H9 (cell line): ENCODE data around the gene CAB39L. TPM values are rescaled to one million over a fixed set of nuclear protein-coding genes. Genes with fewer than 3 reads are reported as not detected.

Source experiments
- DNase-seq: peaks from one replicate; pipeline ENCODE4 v3.0.0-alpha.2; 2017
- H2AFZ ChIP-seq: one replicate; pipeline ENCODE4 v1.6.1; 2013; ENCODE audit warnings: mild to moderate bottlenecking, low read length, control low read depth, moderate library complexity
- H2AK5ac ChIP-seq: 2 replicates; pipeline ENCODE4 v1.6.1; 2013; ENCODE audit warnings: low read length, control low read depth, mixed read lengths; ENCODE audit not compliant: insufficient read length
- H2BK120ac ChIP-seq: one replicate; pipeline ENCODE4 v1.6.1; 2013; ENCODE audit warnings: low read depth, mild to moderate bottlenecking, low read length, control low read depth, inconsistent platforms; ENCODE audit not compliant: poor library complexity, severe bottlenecking
- H2BK12ac ChIP-seq: 2 replicates; pipeline ENCODE4 v1.6.1; 2013; ENCODE audit warnings: low read length, control low read depth, mixed read lengths, low read depth; ENCODE audit not compliant: insufficient read length
- H2BK15ac ChIP-seq: 2 replicates; pipeline ENCODE4 v1.6.1; 2013; ENCODE audit warnings: low read depth, low read length, control low read depth
- H2BK20ac ChIP-seq: one replicate; pipeline ENCODE4 v1.6.1; 2013; ENCODE audit warnings: low read depth, mild to moderate bottlenecking, low read length, control low read depth, inconsistent platforms; ENCODE audit not compliant: poor library complexity, severe bottlenecking
- H2BK5ac ChIP-seq: 2 replicates; pipeline ENCODE4 v1.6.1; 2013; ENCODE audit warnings: low read length, control low read depth, mixed read lengths; ENCODE audit not compliant: insufficient read length
- H3K14ac ChIP-seq: 2 replicates; pipeline ENCODE4 v1.6.1; 2013; ENCODE audit warnings: low read length, control low read depth; ENCODE audit not compliant: insufficient read depth
- H3K18ac ChIP-seq: 2 replicates; pipeline ENCODE4 v1.6.1; 2013; ENCODE audit warnings: low read depth, mild to moderate bottlenecking, mixed read lengths, low read length, control low read depth; ENCODE audit not compliant: insufficient read length
- H3K23ac ChIP-seq: 2 replicates; pipeline ENCODE4 v1.6.1; 2013; ENCODE audit warnings: low read length, control low read depth, mixed read lengths, low read depth; ENCODE audit not compliant: insufficient read length
- H3K23me2 ChIP-seq: 2 replicates; pipeline ENCODE4 v1.6.1; 2013; ENCODE audit warnings: low read depth, mild to moderate bottlenecking, mixed read lengths, low read length, control low read depth; ENCODE audit not compliant: insufficient read length, poor library complexity, severe bottlenecking
- H3K27ac ChIP-seq: 2 replicates; pipeline ENCODE4 v1.5.1; 2013; ENCODE audit warnings: low read length, control low read depth, mixed read lengths, low read depth; ENCODE audit not compliant: insufficient read length
- H3K27me3 ChIP-seq: 2 replicates; pipeline ENCODE4 v1.6.1; 2013; ENCODE audit warnings: low read length, control low read depth, inconsistent platforms; ENCODE audit not compliant: insufficient read depth
- H3K4ac ChIP-seq: 2 replicates; pipeline ENCODE4 v1.6.1; 2013; ENCODE audit warnings: low read depth, mild to moderate bottlenecking, control low read depth, inconsistent platforms, low read length, moderate library complexity
- H3K4me1 ChIP-seq: 2 replicates; pipeline ENCODE4 v1.6.1; 2013; ENCODE audit warnings: low read length, control low read depth, inconsistent platforms; ENCODE audit not compliant: insufficient read depth
- H3K4me2 ChIP-seq: 2 replicates; pipeline ENCODE4 v1.6.1; 2013; ENCODE audit warnings: low read length, control low read depth, mixed read lengths; ENCODE audit not compliant: insufficient read length, insufficient read depth
- H3K56ac ChIP-seq: 2 replicates; pipeline ENCODE4 v1.6.1; 2013; ENCODE audit warnings: low read depth, mild to moderate bottlenecking, mixed read lengths, low read length, control low read depth; ENCODE audit not compliant: insufficient read length
- H3K79me1 ChIP-seq: 2 replicates; pipeline ENCODE4 v1.6.1; 2013; ENCODE audit warnings: low read depth, mild to moderate bottlenecking, moderate library complexity, low read length, control low read depth, inconsistent platforms; ENCODE audit not compliant: insufficient read depth, poor library complexity, severe bottlenecking
- H3K79me2 ChIP-seq: 2 replicates; pipeline ENCODE4 v1.6.1; 2013; ENCODE audit warnings: low read length, control low read depth, inconsistent platforms; ENCODE audit not compliant: insufficient read depth
- H3K9ac ChIP-seq: 2 replicates; pipeline ENCODE4 v1.6.1; 2013; ENCODE audit warnings: low read length, control low read depth, mixed read lengths; ENCODE audit not compliant: insufficient read length; ENCODE audit errors: extremely low read depth
- H3K9me3 ChIP-seq: one replicate; pipeline ENCODE4 v1.6.1; 2013; ENCODE audit warnings: low read depth, low read length, inconsistent platforms; ENCODE audit not compliant: control insufficient read depth
- H3T11ph ChIP-seq: one replicate; pipeline ENCODE4 v1.6.1; 2013; ENCODE audit warnings: mild to moderate bottlenecking, low read length, control low read depth, inconsistent platforms
- H4K20me1 ChIP-seq: one replicate; pipeline ENCODE4 v1.6.1; 2013; ENCODE audit not compliant: control insufficient read depth, insufficient read length, insufficient read depth
- H4K5ac ChIP-seq: 2 replicates; pipeline ENCODE4 v1.6.1; 2013; ENCODE audit warnings: low read depth, mild to moderate bottlenecking, mixed read lengths, low read length, control low read depth; ENCODE audit not compliant: insufficient read length
- H4K8ac ChIP-seq: replicated peaks from 2 replicates; pipeline ENCODE4 v1.6.1; 2013; ENCODE audit warnings: low read length, control low read depth, mixed read lengths, low read depth; ENCODE audit not compliant: insufficient read length
- H4K91ac ChIP-seq: 2 replicates; pipeline ENCODE4 v1.6.1; 2013; ENCODE audit warnings: low read depth, mild to moderate bottlenecking, moderate library complexity, mixed read lengths, low read length, control low read depth; ENCODE audit not compliant: insufficient read length
- H3K27ac Mint-ChIP-seq, 3 experiments: 2 replicates in 2 of 3; 3 replicates in 1 of 3; pipeline ENCODE4 v1.8.0; 2020 to 2021; ENCODE audit warnings: mixed read lengths in 3 of 3, mild to moderate bottlenecking in 1 of 3, moderate library complexity in 1 of 3
- H3K27me3 Mint-ChIP-seq: 2 replicates; pipeline ENCODE4 v1.8.0; 2021; ENCODE audit warnings: low read depth, mild to moderate bottlenecking, moderate library complexity, mixed read lengths
- H3K36me3 Mint-ChIP-seq, 3 experiments: 2 replicates in 2 of 3; 3 replicates in 1 of 3; pipeline ENCODE4 v1.8.0; 2020 to 2021; ENCODE audit warnings: low read depth in 3 of 3, mixed read lengths in 3 of 3; ENCODE audit not compliant: insufficient read depth in 1 of 3
- H3K4me1 Mint-ChIP-seq, 2 experiments: 2 replicates each; pipeline ENCODE4 v1.8.0; 2020; ENCODE audit warnings: mixed read lengths in 2 of 2
- H3K4me3 Mint-ChIP-seq, 2 experiments: 2 replicates in 1 of 2; 3 replicates in 1 of 2; pipeline ENCODE4 v1.8.0; 2020 to 2021; ENCODE audit warnings: mild to moderate bottlenecking in 2 of 2, mixed read lengths in 2 of 2, moderate library complexity in 1 of 2
- H3K9me3 Mint-ChIP-seq, 2 experiments: 2 replicates in 1 of 2; 3 replicates in 1 of 2; pipeline ENCODE4 v1.8.0; 2020; ENCODE audit warnings: mild to moderate bottlenecking in 2 of 2, mixed read lengths in 2 of 2, moderate library complexity in 1 of 2
- CTCF ChIP-seq: fragments of 200-600 bp; sonication (generic); conservative IDR thresholded peaks from 3 replicates; pipeline ENCODE4 v1.8.0; 2021; ENCODE audit warnings: antibody characterized with exemption, mild to moderate bottlenecking
- WGBS: extraction: QIAGEN DNeasy Blood & Tissue Kit; methylation state at CpG from one replicate; pipeline ENCODE4 v1.1.7; 2013; ENCODE audit warnings: missing lambda C conversion rate, low lambda C conversion rate, mixed read lengths; ENCODE audit not compliant: insufficient read length; ENCODE audit errors: extremely low coverage; 5-methylcytosine and 5-hydroxymethylcytosine counted together
- total RNA-seq: library from RNA; stranded (reverse); gene quantifications from 2 replicates; pipeline ENCODE4 v1.2.1, GENCODE V29; 2021

Gene CAB39L
- total RNA-seq, 1 experiment from 2014 or later, result 6.0 TPM

DNA sequence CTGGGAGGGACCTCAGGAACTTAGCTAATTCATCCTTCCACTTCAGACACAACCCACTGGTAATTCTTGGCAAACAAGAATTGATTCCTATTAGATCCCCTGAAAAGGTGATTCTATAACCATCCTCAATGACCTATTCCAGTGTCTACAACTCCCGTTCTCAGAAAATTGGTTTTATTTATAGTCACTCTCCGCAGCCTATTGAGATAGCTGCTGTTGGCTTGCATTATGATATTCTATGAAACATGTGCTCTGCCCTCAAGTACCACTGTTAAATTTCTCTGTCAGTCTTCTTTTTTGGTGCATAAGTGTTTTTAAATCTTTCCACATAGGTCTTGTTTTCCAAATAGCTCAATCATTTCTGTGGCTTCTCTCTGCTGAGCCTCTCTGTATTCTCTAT lies 121.2 kb downstream of the CAB39L start:
- no peaks in the 10 kb centered on the region for H3K9me3 Mint-ChIP-seq
- no peak overlapping the region for H3K4me3 Mint-ChIP-seq
- Histone ChIP-seq H3K23ac (no peak overlapping the region), H2BK12ac (no peak overlapping the region), H3K4me2 (no peak overlapping the region), H3K9ac (no peak overlapping the region), H3T11ph (no peak overlapping the region), H2BK5ac (no peak overlapping the region), H3K4me1 (no peaks in the 10 kb centered on the region), H3K14ac (no peak overlapping the region), H2AFZ (no peak overlapping the region), H3K9me3 (no peaks in the 10 kb centered on the region), H2BK15ac (no peak overlapping the region), H3K18ac (no peak overlapping the region), H3K79me2 (no peaks in the 10 kb centered on the region), H3K56ac (no peak overlapping the region), H2BK20ac (no peak overlapping the region), H3K4ac (no peak overlapping the region), H4K8ac (no peak overlapping the region), H4K20me1 (no peaks in the 10 kb centered on the region), H2BK120ac (no peak overlapping the region), H4K91ac (no peak overlapping the region), H3K23me2 (no peaks in the 10 kb centered on the region), H4K5ac (no peak overlapping the region), H3K27ac (no peak overlapping the region), H3K79me1 (no peaks in the 10 kb centered on the region), H3K27me3 (no peaks in the 10 kb centered on the region), H2AK5ac (no peak overlapping the region)
- no peak for TF ChIP-seq CTCF
- no peak for DNase-seq
- H3K27ac Mint-ChIP-seq, result no peak overlapping the region
- H3K27me3 Mint-ChIP-seq, result no peaks in the 10 kb centered on the region
- H3K36me3 Mint-ChIP-seq, result no peaks in the 10 kb centered on the region
- no CpG with 5 or more reads among the region's 2 CpGs for WGBS
- H3K4me1 Mint-ChIP-seq, result no peaks in the 10 kb centered on the region
